PFSK-1 (cell line): ENCODE results near the gene SERPINE2.

Experiments
- POLR2AphosphoS5 ChIP-seq: IDR thresholded peaks from 2 replicates; pipeline ENCODE4 v1.6.1; 2012; ENCODE audit warnings: low read depth, mild to moderate bottlenecking, control low read depth, low read length, moderate library complexity
- SIN3A ChIP-seq: IDR thresholded peaks from 2 replicates; pipeline ENCODE4 v1.6.1; 2012; ENCODE audit warnings: mild to moderate bottlenecking, low read length, moderate library complexity, borderline replicate concordance; ENCODE audit not compliant: insufficient read depth
- TF ChIP-seq, protein P1 (sequence below), 2 experiments: IDR thresholded peaks; 2 replicates each; pipeline versions ENCODE4 v1.6.1 to v1.8.0; 2011 to 2012; ENCODE audit warnings: low read depth in 2 of 2, low read length in 2 of 2, control low read depth in 1 of 2, inconsistent platforms in 1 of 2, mild to moderate bottlenecking in 1 of 2, moderate library complexity in 1 of 2; ENCODE audit not compliant: insufficient read depth in 1 of 2

DNA sequence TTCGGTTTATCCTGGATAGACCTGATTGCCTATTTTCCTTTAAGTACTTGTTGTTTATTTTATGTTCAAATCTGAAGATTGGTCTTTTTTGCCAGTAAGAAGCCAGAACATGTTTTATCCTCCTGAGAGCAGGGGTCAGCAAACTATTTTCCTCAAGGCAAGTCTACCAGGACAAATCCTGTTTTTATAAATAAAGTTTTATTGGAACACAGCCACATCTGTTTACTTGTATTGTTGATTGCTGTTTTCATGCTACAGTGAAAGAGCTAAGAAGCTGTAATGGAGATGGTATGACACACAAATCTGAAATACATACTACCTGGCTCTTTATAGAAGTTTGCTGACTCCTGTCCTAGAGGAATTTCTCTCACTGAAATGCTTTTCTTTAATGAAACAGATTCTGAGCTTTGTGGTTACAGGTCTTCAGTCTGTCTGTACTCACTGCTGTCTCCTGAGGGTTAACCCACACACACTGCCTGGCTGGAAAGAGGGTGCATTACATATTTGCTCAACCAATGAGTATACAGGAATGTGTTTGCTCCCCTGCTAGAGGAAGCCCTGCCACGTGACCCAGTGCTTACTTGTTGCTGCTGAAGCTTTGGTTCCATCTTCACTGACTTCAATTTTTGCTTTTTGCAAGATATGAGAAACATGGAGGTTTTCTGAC, 59.2 kb downstream of the SERPINE2 start:
- TF ChIP-seq POLR2AphosphoS5 (no peak), SIN3A (no peak)
- TF ChIP-seq, protein P1, sequence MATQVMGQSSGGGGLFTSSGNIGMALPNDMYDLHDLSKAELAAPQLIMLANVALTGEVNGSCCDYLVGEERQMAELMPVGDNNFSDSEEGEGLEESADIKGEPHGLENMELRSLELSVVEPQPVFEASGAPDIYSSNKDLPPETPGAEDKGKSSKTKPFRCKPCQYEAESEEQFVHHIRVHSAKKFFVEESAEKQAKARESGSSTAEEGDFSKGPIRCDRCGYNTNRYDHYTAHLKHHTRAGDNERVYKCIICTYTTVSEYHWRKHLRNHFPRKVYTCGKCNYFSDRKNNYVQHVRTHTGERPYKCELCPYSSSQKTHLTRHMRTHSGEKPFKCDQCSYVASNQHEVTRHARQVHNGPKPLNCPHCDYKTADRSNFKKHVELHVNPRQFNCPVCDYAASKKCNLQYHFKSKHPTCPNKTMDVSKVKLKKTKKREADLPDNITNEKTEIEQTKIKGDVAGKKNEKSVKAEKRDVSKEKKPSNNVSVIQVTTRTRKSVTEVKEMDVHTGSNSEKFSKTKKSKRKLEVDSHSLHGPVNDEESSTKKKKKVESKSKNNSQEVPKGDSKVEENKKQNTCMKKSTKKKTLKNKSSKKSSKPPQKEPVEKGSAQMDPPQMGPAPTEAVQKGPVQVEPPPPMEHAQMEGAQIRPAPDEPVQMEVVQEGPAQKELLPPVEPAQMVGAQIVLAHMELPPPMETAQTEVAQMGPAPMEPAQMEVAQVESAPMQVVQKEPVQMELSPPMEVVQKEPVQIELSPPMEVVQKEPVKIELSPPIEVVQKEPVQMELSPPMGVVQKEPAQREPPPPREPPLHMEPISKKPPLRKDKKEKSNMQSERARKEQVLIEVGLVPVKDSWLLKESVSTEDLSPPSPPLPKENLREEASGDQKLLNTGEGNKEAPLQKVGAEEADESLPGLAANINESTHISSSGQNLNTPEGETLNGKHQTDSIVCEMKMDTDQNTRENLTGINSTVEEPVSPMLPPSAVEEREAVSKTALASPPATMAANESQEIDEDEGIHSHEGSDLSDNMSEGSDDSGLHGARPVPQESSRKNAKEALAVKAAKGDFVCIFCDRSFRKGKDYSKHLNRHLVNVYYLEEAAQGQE (IDR thresholded peaks at IDR 0.05; ENCODE audit: insufficient read depth in 1 of 2, low read depth in 2 of 2, low read length in 2 of 2): no peak
